ENCODE measurements around the gene GBX2. TPM values are rescaled to one million over a fixed set of nuclear protein-coding genes. Genes with fewer than 3 reads are reported as not detected.

The GBX2 gene
- total RNA-seq (2011; cell fraction: chromatin; rRNA removed; ENCODE audit: low replicate concordance) = 0.60 TPM in 1 of 2 replicates, not detected in the other
- 0.26 and 0.67 TPM in 2 replicates for total RNA-seq (2011; cell fraction: nucleolus; rRNA removed)
- total RNA-seq (2011; cell fraction: nucleoplasm; rRNA removed) = 0.29 and 0.69 TPM in 2 replicates
- total RNA-seq (2014; rRNA removed) (0.33 and 0.50 TPM in 2 replicates), total RNA-seq (2014; rRNA removed; fragmentation: Illumina TruSeq; extraction: Trizol) (0.25 TPM in 1 of 2 replicates, not detected in the other), total RNA-seq (2015; rRNA removed; fragmentation: Illumina TruSeq; extraction: Trizol) (0.36 and 0.49 TPM in 2 replicates), total RNA-seq (2021) (0.53 and 0.54 TPM in 2 replicates), polyA plus RNA-seq (2011; rRNA removed) (0.20 TPM in 1 of 2 replicates, not detected in the other), polyA plus RNA-seq (2014; fragmentation: Illumina TruSeq; extraction: Trizol) (0.16 and 0.19 TPM in 2 replicates), polyA plus RNA-seq (2014; fragmentation: Nextera tagmentation; extraction: Ambion mirVana) (under 1 TPM in 1 of 2 experiments, not detected in 1; 0.03 TPM), polyA plus RNA-seq (2014; rRNA removed) (0.28 and 0.47 TPM in 2 replicates), polyA minus RNA-seq (2011; rRNA and poly(A)+ RNA removed) (0.18 TPM in 1 of 2 replicates, not detected in the other), Bru-seq, nascent RNA (percentile 38 among the genes with signal in this experiment), BruChase-seq, experiment 1, labeled RNA remaining after a 2-hour chase (percentile 33 among the genes with signal in this experiment), BruChase-seq, experiment 2, labeled RNA remaining after a 6-hour chase (percentile 32 among the genes with signal in this experiment)
- 0.04 and 0.67 TPM in 2 replicates for polyA plus RNA-seq (2011; cell fraction: cytosol; rRNA removed)
- 0.10 and 0.46 TPM in 2 replicates for polyA plus RNA-seq (2011; cell fraction: nucleus; rRNA removed)
- 0.25 and 0.40 TPM in 2 replicates for polyA plus RNA-seq (2012)
- not detected in 2 replicates for polyA minus RNA-seq (2011; cell fraction: cytosol; rRNA and poly(A)+ RNA removed)
- 0.22 and 1.1 TPM in 2 replicates for polyA minus RNA-seq (2011; cell fraction: nucleus; rRNA and poly(A)+ RNA removed)
- long read RNA-seq, experiment 1, partial matches to known transcripts = 0 of 3 reads
- long read RNA-seq, experiment 1, other reads (novel, unspliced or antisense) = 0 of 3 reads
- long read RNA-seq, experiment 2 = 0 reads
- long read RNA-seq, experiment 3 = 0 reads

DNA sequence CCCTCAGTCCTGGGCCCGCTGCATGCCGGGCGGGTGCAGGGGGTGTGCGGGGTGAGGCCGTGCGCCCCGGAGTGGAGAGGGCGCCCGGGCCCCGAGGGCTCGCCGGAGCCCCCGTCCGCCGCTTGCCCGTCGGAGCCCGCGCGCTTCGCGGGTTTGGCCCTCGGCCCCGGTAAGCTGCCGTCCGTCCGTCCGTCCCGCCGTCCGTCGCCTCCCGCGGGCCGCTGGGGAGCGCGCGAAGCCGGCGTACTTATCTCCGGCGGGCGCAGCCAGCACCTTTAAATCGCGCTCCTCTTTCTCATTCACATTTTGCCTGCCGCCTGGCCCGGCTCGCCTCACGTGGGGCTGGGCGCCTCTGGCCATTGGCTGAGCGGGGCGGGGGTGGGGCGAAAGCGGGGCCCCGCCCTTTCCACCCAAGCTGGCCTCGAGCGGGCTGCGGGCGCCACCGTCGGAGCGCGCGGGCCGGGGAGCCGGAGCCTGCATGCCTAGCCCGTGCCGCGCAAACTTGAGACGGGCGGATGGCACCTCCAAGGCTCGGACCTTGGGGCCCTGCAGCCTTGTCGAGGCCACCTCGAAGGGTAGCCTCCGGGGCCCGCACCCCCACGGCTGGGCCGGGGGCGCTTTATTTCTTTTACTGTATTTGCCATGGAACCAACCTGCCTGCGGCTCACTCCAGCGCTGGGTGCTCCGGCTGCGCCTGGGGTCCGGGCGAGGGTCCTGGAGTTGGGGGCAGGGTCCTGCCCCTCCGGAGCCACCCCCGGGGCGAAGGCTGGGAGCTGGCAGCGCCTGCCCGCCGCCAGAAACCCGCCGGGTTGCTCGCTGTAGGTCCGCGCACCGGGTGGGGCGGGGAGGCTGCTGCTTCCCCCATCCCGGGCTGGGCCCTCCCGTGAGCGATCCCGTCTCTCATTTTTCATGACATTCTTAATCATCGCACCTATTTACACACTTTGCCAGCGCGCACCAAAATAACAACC, at the start of gene GBX2:
TSS of gene GBX2 (minus strand) at position 277 of the 971 bp plus-strand sequence. CDS start 415 bp downstream, outside the sequence.
- H3K27ac ChIP-seq (ENCODE audit: extremely low read depth, low read depth, low read length) = no peak within 1 kb of the TSS
- no peaks in the 10 kb centered on the region for H3K9me3 ChIP-seq (replicated peaks; ENCODE audit: control insufficient read depth, insufficient read depth, low read depth, low read length)
- H2AFZ ChIP-seq (ENCODE audit: low read depth, low read length) = peak within 1 kb of the TSS; percentile 81
- peak; percentile 77 to 94 (median 92) for DNase-seq (ENCODE audit: extremely low read depth in 1 of 4, low spot score in 3 of 4)
- CTCF ChIA-PET (ENCODE audit: low intra/inter-chr PET ratio) = interaction anchor here (1.1 to 1.3 kb wide), 2 partner anchors 390 to 403 kb away, joined by 3 to 5 read pairs; no protein-coding TSS in a partner anchor
- H3K9me1 ChIP-seq (ENCODE audit: control insufficient read depth, insufficient read depth, low read length) = no peaks in the 10 kb centered on the region
- peaks cover 0 to 25% of the 10 kb centered on the region in 2 experiments; a peak in 2 of 5 replicates for H3K4me1 ChIP-seq (replicated peaks in 1 of 2; ENCODE audit: control insufficient read depth in 2 of 2, insufficient read depth in 2 of 2, low read length in 2 of 2)
- no peaks in the 10 kb centered on the region for H3K79me2 ChIP-seq (ENCODE audit: control insufficient read depth, insufficient read depth, low read length)
- intact Hi-C loops (cut with micrococcal nuclease) (no loop called here), in situ Hi-C loops (cut with MboI) (no loop called here)
- ATAC-seq = peak; percentile 97
- FAIRE-seq = no peak
- 24% methylated on average over 23 of the region's 105 CpGs for WGBS (ENCODE audit: insufficient coverage, low coverage, missing lambda C conversion rate)
- POLR2A ChIA-PET = interaction anchor here (0.7 to 0.8 kb wide), 3 partner anchors 10 to 620 kb away, joined by 3 read pairs; no protein-coding TSS in a partner anchor
- peak within 1 kb of the TSS in 1 of 2 experiments; percentile 89; a peak in 2 of 4 replicates for H3K9ac ChIP-seq (ENCODE audit: insufficient read depth in 1 of 2, low read depth in 2 of 2, low read length in 2 of 2)
- no TSS peak for BruUV-seq (replicated peaks)
- peaks cover 0 to 7% of the 10 kb centered on the region in 2 experiments; a peak in 2 of 5 replicates for H3K27me3 ChIP-seq (ENCODE audit: control insufficient read depth in 2 of 2, insufficient read depth in 2 of 2, low read length in 2 of 2)
- H4K20me1 ChIP-seq (replicated peaks; ENCODE audit: control insufficient read depth, insufficient read depth, low read length) = no peaks in the 10 kb centered on the region
- peak within 1 kb of the TSS; percentile 66; the same call in 1 of the 2 replicates for H3K4me2 ChIP-seq (ENCODE audit: insufficient read depth, low read length)
- H3K36me3 ChIP-seq (ENCODE audit: control insufficient read depth, insufficient read depth, low read length) = no peaks in the 10 kb centered on the region
- peak within 1 kb of the TSS; percentile 46 for H3K4me3 ChIP-seq
- TF ChIP-seq, protein P1, sequence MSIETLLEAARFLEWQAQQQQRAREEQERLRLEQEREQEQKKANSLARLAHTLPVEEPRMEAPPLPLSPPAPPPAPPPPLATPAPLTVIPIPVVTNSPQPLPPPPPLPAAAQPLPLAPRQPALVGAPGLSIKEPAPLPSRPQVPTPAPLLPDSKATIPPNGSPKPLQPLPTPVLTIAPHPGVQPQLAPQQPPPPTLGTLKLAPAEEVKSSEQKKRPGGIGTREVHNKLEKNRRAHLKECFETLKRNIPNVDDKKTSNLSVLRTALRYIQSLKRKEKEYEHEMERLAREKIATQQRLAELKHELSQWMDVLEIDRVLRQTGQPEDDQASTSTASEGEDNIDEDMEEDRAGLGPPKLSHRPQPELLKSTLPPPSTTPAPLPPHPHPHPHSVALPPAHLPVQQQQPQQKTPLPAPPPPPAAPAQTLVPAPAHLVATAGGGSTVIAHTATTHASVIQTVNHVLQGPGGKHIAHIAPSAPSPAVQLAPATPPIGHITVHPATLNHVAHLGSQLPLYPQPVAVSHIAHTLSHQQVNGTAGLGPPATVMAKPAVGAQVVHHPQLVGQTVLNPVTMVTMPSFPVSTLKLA (conservative IDR thresholded peaks at IDR 0.05) = 0 out of 4 replicates have a peak, but pooled peaks of 1 of the 2 experiments have one; percentile 37
- TF ChIP-seq NR2C2 (CRISPR knock-in tag; IDR thresholded peaks at IDR 0.05) (no peak), NR2C2 (tag; IDR thresholded peaks at IDR 0.05) (no peak), NFYB (IDR thresholded peaks at IDR 0.05; ENCODE audit: extremely low read depth, insufficient read length) (peak; percentile 21), L3MBTL2 (IDR thresholded peaks at IDR 0.05) (peak; percentile 84), NCOA6 (IDR thresholded peaks at IDR 0.05) (peak; percentile 55; the same call in 1 of the 2 replicates), CTBP1 (IDR thresholded peaks at IDR 0.05; ENCODE audit: borderline replicate concordance) (peak; percentile 38), RBM25 (IDR thresholded peaks at IDR 0.05; ENCODE audit: low read depth, low read length, severe bottlenecking) (peak; percentile 11), CREB1 (IDR thresholded peaks at IDR 0.05) (0 out of 2 replicates have a peak, but pooled peaks have one; percentile 3), CREB1 (CRISPR knock-in tag; IDR thresholded peaks at IDR 0.05) (no peak)
- TF ChIP-seq, protein P2, sequence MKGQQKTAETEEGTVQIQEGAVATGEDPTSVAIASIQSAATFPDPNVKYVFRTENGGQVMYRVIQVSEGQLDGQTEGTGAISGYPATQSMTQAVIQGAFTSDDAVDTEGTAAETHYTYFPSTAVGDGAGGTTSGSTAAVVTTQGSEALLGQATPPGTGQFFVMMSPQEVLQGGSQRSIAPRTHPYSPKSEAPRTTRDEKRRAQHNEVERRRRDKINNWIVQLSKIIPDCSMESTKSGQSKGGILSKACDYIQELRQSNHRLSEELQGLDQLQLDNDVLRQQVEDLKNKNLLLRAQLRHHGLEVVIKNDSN (CRISPR knock-in tag; IDR thresholded peaks at IDR 0.05) = peak; percentile 92

Measured in K562 (cell line).